A673 (cell line): ENCODE results near the gene PARD3.

Experiments
- EZH2 ChIP-seq: fragments of 200-600 bp; sonication (generic); IDR thresholded peaks from 2 replicates; pipeline ENCODE4 v1.6.1; 2017; ENCODE audit warnings: borderline replicate concordance, low read depth, mild to moderate bottlenecking, mixed read lengths, antibody characterized with exemption, low read length; ENCODE audit not compliant: poor library complexity, severe bottlenecking
- TF ChIP-seq, protein P1 (sequence below): fragments of 300-800, 200-600 bp; sonication (generic); conservative IDR thresholded peaks from 2 replicates; pipeline ENCODE4 v1.5.1; 2017; ENCODE audit warnings: low read depth, mild to moderate bottlenecking, antibody characterized with exemption, low read length, moderate library complexity, mixed read lengths

DNA sequence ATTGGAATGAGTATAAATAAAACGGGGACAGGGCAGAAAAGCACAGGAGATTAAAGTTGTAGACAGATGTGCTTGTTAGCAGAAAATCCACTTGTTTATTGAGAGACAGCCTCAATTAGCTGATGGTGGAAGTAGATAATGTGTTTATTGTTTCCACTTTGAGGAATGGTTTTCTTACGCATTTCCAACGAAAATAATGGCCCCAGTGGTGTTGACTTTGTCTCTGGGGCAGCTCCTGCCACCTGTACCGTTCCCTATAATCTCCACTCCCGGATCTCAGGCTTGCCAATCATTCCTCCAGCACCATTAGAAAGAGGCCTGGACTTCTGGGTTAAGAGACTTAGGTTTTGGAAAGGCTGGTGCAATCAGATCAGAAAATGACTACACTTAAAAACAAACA is 638.7 kb downstream of the PARD3 start:
- TF ChIP-seq, protein P1, sequence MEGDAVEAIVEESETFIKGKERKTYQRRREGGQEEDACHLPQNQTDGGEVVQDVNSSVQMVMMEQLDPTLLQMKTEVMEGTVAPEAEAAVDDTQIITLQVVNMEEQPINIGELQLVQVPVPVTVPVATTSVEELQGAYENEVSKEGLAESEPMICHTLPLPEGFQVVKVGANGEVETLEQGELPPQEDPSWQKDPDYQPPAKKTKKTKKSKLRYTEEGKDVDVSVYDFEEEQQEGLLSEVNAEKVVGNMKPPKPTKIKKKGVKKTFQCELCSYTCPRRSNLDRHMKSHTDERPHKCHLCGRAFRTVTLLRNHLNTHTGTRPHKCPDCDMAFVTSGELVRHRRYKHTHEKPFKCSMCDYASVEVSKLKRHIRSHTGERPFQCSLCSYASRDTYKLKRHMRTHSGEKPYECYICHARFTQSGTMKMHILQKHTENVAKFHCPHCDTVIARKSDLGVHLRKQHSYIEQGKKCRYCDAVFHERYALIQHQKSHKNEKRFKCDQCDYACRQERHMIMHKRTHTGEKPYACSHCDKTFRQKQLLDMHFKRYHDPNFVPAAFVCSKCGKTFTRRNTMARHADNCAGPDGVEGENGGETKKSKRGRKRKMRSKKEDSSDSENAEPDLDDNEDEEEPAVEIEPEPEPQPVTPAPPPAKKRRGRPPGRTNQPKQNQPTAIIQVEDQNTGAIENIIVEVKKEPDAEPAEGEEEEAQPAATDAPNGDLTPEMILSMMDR: no peak
- TF ChIP-seq EZH2: no peak
